K562 (cell line): Measurements from ENCODE around the gene SOX12. TPM values are rescaled to one million over a fixed set of nuclear protein-coding genes. Genes with fewer than 3 reads are reported as not detected.

ENCODE experiments used
- CEBPG ChIP-seq, 3 experiments: fragments of 200-800 bp in 1 of 3; sonication (Bioruptor generic) in 1 of 3; sonication (generic) in 1 of 3; formaldehyde crosslinking in 1 of 3; IDR thresholded peaks in 2 of 3; conservative IDR thresholded peaks in 1 of 3; 2 replicates each; pipeline versions ENCODE4 v1.6.1 to v1.8.0; 2016 to 2022; ENCODE audit warnings: missing compliant biosample characterization in 2 of 3, missing genetic modification characterization in 2 of 3, mild to moderate bottlenecking in 1 of 3, missing genetic modification reagents in 1 of 3
- CTBP1 ChIP-seq: fragments of 450-650 bp; IDR thresholded peaks from 2 replicates; pipeline ENCODE4 v1.6.1; 2016; ENCODE audit warnings: borderline replicate concordance
- FOXM1 ChIP-seq, 2 experiments: fragments of 450-650 bp in 1 of 2; sonication (generic) in 1 of 2; formaldehyde crosslinking in 1 of 2; IDR thresholded peaks; 2 replicates each; pipeline versions ENCODE4 v1.6.1 to v1.9.0; 2017 to 2022; ENCODE audit warnings: low read depth in 2 of 2, mild to moderate bottlenecking in 2 of 2, missing genetic modification reagents in 1 of 2, moderate library complexity in 1 of 2
- PYGO2 ChIP-seq: fragments of 450-650 bp; IDR thresholded peaks from 2 replicates; pipeline ENCODE4 v1.6.1; 2016; ENCODE audit warnings: mild to moderate bottlenecking, missing genetic modification characterization, moderate library complexity, missing compliant biosample characterization
- SAFB2 ChIP-seq: fragments of 200-400 bp; formaldehyde crosslinking; IDR thresholded peaks from 2 replicates; pipeline ENCODE4 v1.6.1; 2018; ENCODE audit warnings: borderline replicate concordance, low read length, low read depth, moderate library complexity; ENCODE audit not compliant: severe bottlenecking
- polyA plus RNA-seq, 8 experiments: library from polyadenylated mRNA; depleted of rRNA in 4 of 8; stranded (reverse) in 5 of 8; unstranded in 3 of 8; fragments of >200 nt; fragmentation: Nextera tagmentation in 2 of 8; fragmentation: Illumina TruSeq in 1 of 8; extraction: Ambion mirVana in 2 of 8; extraction: Trizol in 1 of 8; gene quantifications; 2 replicates each; pipeline versions ENCODE4 v1.2.1 to v1.2.3, GENCODE V29; 2011 to 2014; ENCODE audit warnings: inconsistent platforms in 1 of 8, missing spikeins in 1 of 8
- total RNA-seq, 7 experiments: library from RNA; depleted of rRNA in 6 of 7; stranded (reverse); fragments of >200 nt in 6 of 7; fragmentation: Illumina TruSeq in 2 of 7; extraction: Trizol in 2 of 7; gene quantifications; 2 replicates each; pipeline versions ENCODE4 v1.2.1 to v1.2.3, GENCODE V29; 2011 to 2021; ENCODE audit warnings: low replicate concordance in 1 of 7
- TF ChIP-seq, protein P1 (sequence below), 2 experiments: fragments of 450-650 bp; formaldehyde crosslinking in 1 of 2; IDR thresholded peaks; 2 replicates each; pipeline versions ENCODE4 v1.4.0 to v1.6.1; 2014 to 2020; ENCODE audit warnings: mild to moderate bottlenecking in 2 of 2, borderline replicate concordance in 1 of 2, low read depth in 1 of 2
- TF ChIP-seq, protein P2 (sequence below): fragments of 250-450 bp; sonication (Bioruptor Pico); IDR thresholded peaks from 2 replicates; pipeline ENCODE4 v1.8.0; 2021; ENCODE audit warnings: moderate library complexity, mild to moderate bottlenecking, inconsistent platforms
- TF ChIP-seq, protein P3 (sequence below): IDR thresholded peaks from 2 replicates; pipeline ENCODE4 v1.6.1; 2016; ENCODE audit warnings: missing genetic modification characterization, missing compliant biosample characterization

SOX12 gene
- total and polyA plus RNA-seq, 9 of the 15 experiments (the other 6 are each of a cell fraction or from before 2014, with no cell fraction given) = 0.42 to 26.3 (median 2.6) TPM

DNA sequence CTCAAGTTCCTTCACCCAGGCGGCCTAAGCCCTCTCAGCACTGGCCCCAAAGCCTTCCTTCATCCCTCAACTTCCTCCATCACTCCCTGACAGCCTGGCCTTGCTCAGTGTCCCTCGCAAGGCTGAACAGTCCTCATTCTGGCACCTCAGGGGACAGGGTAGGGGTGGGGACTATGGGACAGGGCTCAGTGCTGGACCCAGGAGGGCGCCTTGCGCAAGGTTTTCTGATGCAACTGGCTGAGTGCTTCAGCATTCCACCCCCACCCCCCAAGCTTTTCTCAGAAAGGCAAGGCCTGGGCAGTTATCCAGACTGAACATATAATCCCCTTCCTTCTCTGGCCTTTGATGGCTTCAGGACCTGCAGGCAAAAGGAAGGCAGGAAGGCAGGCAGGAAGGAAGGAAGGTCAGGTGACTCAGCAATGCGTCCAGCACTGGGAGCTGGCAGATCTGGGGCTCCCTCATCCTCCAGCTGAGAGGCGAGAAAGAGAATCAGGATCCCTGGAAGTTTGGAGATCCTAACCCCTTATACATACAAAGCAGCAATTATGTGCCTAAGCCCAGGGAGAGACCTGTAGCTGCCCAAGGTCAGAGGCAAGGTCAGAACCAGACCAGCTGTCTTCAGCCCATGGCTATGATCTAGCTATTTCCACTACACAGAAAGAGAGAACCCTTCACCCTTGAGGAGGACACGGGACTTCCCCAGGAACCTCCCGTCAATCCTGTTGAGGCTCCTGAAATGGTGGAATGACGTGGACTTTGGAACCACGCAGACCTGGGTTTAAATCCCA is 46.6 kb downstream of the SOX12 start (continued):
- TF ChIP-seq, protein P1, sequence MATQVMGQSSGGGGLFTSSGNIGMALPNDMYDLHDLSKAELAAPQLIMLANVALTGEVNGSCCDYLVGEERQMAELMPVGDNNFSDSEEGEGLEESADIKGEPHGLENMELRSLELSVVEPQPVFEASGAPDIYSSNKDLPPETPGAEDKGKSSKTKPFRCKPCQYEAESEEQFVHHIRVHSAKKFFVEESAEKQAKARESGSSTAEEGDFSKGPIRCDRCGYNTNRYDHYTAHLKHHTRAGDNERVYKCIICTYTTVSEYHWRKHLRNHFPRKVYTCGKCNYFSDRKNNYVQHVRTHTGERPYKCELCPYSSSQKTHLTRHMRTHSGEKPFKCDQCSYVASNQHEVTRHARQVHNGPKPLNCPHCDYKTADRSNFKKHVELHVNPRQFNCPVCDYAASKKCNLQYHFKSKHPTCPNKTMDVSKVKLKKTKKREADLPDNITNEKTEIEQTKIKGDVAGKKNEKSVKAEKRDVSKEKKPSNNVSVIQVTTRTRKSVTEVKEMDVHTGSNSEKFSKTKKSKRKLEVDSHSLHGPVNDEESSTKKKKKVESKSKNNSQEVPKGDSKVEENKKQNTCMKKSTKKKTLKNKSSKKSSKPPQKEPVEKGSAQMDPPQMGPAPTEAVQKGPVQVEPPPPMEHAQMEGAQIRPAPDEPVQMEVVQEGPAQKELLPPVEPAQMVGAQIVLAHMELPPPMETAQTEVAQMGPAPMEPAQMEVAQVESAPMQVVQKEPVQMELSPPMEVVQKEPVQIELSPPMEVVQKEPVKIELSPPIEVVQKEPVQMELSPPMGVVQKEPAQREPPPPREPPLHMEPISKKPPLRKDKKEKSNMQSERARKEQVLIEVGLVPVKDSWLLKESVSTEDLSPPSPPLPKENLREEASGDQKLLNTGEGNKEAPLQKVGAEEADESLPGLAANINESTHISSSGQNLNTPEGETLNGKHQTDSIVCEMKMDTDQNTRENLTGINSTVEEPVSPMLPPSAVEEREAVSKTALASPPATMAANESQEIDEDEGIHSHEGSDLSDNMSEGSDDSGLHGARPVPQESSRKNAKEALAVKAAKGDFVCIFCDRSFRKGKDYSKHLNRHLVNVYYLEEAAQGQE (IDR thresholded peaks at IDR 0.05; ENCODE audit: borderline replicate concordance) = peak; percentile 80
- TF ChIP-seq, protein P1 (CRISPR knock-in tag; IDR thresholded peaks at IDR 0.05; ENCODE audit: low read depth) = peak; percentile 73; the same call in 1 of the 2 replicates
- TF ChIP-seq CTBP1 = peak; percentile 93
- 0 out of 2 replicates have a peak, but pooled peaks have one; percentile 38 for TF ChIP-seq PYGO2
- TF ChIP-seq, protein P2, sequence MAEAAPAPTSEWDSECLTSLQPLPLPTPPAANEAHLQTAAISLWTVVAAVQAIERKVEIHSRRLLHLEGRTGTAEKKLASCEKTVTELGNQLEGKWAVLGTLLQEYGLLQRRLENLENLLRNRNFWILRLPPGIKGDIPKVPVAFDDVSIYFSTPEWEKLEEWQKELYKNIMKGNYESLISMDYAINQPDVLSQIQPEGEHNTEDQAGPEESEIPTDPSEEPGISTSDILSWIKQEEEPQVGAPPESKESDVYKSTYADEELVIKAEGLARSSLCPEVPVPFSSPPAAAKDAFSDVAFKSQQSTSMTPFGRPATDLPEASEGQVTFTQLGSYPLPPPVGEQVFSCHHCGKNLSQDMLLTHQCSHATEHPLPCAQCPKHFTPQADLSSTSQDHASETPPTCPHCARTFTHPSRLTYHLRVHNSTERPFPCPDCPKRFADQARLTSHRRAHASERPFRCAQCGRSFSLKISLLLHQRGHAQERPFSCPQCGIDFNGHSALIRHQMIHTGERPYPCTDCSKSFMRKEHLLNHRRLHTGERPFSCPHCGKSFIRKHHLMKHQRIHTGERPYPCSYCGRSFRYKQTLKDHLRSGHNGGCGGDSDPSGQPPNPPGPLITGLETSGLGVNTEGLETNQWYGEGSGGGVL = no peak
- TF ChIP-seq, protein P3, sequence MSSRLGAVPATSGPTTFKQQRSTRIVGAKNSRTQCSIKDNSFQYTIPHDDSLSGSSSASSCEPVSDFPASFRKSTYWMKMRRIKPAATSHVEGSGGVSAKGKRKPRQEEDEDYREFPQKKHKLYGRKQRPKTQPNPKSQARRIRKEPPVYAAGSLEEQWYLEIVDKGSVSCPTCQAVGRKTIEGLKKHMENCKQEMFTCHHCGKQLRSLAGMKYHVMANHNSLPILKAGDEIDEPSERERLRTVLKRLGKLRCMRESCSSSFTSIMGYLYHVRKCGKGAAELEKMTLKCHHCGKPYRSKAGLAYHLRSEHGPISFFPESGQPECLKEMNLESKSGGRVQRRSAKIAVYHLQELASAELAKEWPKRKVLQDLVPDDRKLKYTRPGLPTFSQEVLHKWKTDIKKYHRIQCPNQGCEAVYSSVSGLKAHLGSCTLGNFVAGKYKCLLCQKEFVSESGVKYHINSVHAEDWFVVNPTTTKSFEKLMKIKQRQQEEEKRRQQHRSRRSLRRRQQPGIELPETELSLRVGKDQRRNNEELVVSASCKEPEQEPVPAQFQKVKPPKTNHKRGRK (tag) = no peak
- TF ChIP-seq SAFB2 = no peak
- TF ChIP-seq FOXM1 (IDR thresholded peaks at IDR 0.05; ENCODE audit: low read depth) = peak; percentile 39
- TF ChIP-seq FOXM1 (CRISPR knock-in tag; IDR thresholded peaks at IDR 0.05; ENCODE audit: low read depth) = no peak
- peak; percentile 100 for TF ChIP-seq CEBPG (CRISPR knock-in tag; IDR thresholded peaks at IDR 0.05)
- TF ChIP-seq CEBPG (tag; conservative IDR thresholded peaks at IDR 0.05 in 1 of 2, IDR thresholded peaks at IDR 0.05 in 1 of 2) = peak; percentile 98 to 100
